OCI-LY3 (cell line): ENCODE measurements around the gene DTD1.

Experiments used
- EZH2phosphoT487 ChIP-seq: fragments of 200-600 bp; shearing (Covaris generic); IDR thresholded peaks from 2 replicates; pipeline ENCODE4 v1.6.1; 2018; ENCODE audit warnings: antibody characterized with exemption, mixed run types, low read depth
- TF ChIP-seq, protein P1 (sequence below): fragments of 200-600, 300-600 bp; sonication (generic); IDR thresholded peaks from 2 replicates; pipeline ENCODE4 v1.5.1; 2014; ENCODE audit warnings: antibody characterized with exemption, low read length, low read depth

DNA sequence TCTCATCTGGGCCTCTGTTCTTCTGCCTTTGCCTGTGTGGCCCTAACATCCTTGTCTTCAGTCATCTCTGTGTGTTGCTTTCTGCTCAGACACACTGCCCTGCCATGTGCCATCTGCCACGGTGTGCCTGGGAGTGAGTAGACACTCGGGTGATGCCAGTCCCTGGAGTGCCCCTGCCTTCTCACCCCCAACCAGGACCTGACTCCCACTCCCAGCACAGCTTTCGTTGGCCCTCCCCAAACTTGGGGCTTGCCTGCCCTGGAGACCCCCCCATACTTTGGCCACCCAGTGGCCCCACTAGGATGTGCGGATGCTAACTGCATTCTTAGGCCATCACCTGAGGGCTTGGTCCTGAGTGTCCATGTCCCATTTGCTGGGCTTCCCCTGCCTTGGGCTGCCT, 149.3 kb downstream of the DTD1 start:
- TF ChIP-seq, protein P1, sequence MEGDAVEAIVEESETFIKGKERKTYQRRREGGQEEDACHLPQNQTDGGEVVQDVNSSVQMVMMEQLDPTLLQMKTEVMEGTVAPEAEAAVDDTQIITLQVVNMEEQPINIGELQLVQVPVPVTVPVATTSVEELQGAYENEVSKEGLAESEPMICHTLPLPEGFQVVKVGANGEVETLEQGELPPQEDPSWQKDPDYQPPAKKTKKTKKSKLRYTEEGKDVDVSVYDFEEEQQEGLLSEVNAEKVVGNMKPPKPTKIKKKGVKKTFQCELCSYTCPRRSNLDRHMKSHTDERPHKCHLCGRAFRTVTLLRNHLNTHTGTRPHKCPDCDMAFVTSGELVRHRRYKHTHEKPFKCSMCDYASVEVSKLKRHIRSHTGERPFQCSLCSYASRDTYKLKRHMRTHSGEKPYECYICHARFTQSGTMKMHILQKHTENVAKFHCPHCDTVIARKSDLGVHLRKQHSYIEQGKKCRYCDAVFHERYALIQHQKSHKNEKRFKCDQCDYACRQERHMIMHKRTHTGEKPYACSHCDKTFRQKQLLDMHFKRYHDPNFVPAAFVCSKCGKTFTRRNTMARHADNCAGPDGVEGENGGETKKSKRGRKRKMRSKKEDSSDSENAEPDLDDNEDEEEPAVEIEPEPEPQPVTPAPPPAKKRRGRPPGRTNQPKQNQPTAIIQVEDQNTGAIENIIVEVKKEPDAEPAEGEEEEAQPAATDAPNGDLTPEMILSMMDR: no peak
- no peak for TF ChIP-seq EZH2phosphoT487
